Amygdala (tissue), 56 donors: Measurements from ENCODE around the gene MTARC2.

Experiments
- DNase-seq, 56 donors: peaks; one replicate each; lab custom pipeline; 2025; lab: John Stamatoyannopoulos, UW

The MTARC2 gene

DNA sequence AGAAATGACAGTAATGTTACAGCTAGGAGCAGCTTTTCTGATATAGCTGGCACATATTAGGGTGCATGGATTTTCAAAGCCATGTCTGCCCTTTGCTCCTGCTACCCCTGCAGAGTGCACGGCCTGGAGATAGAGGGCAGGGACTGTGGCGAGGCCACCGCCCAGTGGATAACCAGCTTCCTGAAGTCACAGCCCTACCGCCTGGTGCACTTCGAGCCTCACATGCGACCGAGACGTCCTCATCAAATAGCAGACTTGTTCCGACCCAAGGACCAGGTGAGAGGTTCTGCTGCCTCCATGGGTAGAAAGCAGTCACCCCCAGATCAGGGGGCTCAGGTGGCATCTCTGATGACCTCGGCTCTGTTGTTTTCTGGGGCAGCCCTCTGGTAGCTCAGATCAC lies 48.4 kb downstream of the MTARC2 start:
- no peak for DNase-seq

DNA sequence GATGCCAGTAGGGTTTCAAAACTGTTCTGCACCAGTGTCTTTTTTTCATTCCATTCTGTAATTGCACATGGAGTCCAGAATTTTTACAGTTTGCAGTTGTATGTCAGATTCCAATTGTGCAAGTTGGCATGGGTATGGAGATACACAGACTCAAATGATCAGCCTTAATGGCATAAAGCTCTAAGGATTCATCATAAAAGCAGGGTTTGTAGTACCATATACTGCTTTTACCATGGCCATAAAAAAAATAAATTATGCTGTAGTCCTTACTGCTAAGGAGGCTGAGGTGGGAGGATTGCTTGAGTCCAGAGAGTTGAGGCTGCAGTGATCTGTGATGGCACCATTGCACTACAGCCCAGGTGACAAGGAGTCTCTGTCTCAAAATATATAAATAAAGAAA lies 48.9 kb downstream of the MTARC2 start:
- no peak for DNase-seq

DNA sequence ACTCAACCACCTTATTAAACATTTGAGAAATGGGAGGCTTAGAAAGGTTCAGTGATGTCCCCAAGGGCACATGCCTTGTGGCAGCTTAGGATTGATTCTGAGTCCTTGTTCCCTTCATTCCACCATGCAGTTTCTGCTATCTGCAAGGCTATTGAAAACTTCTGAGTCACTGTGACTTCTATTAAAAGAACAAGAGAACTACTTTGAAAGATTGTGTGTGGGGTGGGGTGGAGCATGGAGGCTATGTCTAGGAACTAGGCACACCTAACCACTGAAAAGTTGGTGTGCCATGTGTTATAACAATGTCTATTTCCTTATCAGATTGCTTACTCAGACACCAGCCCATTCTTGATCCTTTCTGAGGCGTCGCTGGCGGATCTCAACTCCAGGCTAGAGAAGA lies 49.4 kb downstream of the MTARC2 start:
- no peak for DNase-seq

DNA sequence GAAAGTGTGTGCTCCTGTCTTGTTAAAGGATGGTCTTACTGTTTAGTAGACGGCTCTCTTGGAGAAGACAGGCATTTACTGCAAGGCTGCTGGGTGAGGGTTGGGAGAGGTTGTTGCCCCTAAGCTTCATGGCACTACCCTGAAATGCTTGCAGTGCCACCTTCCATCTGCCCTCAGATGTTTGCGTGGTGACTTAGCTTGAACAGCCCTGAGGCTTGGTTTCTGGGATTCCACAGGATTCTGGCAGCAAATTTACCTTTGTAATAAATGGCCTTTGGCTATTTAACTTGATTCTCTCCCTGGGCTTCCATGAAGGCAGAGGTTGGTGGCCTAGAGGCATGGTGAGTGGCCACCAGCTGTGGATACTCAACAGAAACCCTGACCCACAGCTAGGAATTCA lies 50.2 kb downstream of the MTARC2 start:
- no peak for DNase-seq

DNA sequence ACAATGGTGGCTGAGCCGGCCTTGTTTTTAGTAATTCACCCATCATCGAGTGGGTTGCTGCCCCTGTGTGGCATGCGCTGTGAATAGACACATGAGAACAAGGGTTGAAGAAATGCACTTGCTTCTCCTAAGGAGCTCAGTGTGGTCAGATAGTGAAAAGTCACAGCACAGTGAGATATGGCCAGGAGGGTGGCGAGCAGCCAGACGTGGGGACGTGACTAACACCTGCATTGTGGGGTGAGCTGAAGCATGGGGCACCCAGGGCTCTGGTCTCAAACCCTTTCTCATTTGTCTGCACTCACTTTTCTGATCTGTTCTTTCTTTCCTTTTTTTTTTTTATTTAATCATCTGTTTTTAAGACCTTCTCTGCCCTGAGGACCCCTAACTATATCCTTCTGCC lies 52.1 kb downstream of the MTARC2 start:
- no peak for DNase-seq

DNA sequence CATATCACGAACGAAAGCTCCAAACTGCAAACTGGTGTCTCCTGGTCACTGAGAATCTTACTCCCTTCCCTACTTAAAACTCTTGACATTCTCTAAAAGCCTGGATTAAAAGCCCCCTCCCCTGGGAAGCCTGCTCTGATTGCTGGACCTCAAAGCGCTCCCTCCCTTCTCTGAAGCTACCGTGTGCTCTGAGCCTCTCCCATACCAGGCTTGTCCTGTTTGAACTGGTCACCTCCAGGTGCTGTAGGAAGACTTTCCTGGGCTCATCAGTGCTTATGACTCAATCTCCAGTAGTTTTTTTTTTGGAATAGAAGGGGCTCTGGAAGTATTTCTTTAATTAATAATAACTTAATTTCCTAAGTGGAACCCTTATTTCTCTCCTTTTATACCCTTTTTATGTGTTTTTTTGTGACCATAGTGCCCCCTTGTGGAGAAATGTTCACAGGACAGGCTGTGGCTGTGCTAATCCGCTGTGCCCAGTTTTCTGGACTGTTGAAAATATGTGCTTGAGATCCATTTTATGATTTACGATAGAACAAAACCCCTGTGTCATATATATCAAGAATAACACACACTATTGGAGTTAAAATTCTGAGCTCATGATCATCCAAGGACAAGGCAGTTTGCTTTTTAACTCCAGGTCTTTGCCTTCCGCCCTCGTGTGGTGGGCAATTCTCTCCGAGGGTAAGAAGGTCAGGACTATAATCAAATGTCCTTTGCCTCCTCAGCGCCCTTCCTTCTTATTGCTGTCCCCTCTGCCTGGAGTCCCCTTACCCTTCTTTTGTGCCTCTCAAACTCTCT lies 55.5 kb downstream of the MTARC2 start:
- peak in 5 of 56 donors; percentile 7 to 67 (median 18) for DNase-seq

DNA sequence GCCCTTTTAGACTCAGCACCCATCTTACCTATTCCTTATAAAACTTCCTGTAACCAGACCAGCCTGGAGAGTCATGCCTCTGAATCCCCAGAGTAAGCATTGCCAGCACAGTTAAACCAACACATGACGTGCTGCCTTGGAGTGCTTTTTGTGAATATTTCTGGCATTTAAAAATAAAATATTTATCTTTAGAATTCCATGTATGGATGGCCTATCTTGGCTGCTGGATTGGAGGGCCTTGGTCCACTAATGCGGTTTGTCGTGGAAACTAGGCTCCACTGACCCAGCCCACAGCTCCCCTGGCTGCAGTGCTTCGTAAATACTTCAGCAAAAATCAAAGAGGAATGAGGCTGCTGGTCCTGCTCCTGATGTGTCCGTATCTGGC lies 56.1 kb downstream of the MTARC2 start:
- no peak for DNase-seq

DNA sequence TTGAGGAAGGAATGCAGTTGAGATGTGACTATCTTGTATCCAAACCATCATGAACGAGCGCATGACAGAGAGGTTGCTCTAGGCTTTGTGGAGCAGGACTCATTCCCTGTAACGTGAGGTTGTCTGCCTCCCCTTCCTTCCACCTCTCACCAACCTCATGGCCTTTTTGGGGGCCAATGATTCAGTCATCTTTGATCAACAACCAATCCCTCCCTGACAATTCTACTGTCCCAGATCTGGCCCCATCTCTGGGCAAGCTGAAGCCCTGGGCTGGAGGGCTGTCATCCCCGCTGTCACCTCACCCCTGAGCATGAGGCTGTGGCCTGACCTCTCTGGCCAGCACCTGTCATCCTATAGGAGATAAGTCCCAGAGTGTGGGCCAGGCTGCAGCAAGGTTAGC lies 58.3 kb downstream of the MTARC2 start:
- DNase-seq = no peak

DNA sequence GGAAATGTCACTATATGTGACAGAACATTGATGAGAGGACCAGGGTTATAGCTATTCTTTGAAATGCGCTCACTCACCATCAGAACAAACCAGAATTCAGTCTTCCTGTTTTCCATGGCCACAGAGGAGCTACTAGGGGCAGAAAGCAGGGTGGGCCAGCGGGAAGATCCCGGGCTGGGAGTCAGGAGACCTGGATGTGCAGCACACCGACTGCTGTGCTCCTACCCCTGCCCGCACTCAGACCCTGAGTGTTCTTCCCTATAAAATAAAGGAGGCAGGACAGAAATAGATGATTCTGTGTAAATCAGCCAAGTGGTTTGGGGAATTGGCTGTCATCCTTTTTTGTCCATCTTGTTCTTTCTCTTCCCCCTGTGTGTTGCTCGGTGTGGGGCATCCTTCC lies 59.6 kb downstream of the MTARC2 start:
- no peak for DNase-seq

DNA sequence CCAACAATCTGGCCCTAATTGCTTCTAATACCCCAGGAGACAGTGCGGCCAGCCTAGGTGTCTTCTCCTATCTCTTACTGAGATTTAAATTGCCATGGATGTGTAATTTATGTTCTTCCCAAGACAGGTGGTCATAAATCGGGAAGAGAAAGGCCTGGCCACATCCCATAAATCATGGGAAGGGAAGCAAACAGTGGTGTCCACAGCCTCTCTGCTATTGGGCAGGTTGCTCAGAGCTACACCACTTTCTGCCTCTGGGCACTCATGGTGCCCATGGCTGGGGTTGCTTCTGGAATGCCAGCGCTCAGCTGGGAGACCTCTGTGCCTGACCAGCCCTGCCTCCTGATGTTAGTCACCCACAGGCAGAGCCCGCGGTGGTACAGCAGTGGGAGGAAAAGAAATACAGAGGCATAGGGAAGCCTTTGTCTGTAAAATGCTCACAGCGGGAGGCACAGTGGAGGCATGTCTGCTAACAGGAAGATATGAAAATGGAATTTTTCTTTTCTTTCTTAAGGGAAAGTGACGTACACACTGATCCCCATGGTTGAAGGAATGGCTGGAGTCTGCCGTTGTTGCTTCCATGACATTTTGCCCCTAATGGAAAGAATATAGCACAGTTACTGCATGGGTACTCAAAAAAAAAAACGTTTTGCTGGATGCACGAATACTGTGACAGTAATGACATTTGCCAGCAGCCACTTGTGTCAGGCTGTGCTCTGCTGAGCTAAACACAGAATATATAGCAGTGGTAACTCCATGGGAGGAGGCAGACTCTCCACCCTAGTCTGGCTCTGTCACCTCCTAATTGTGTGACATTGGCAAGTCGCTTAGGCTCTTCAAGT lies 60.4 kb downstream of the MTARC2 start:
- no peak for DNase-seq

DNA sequence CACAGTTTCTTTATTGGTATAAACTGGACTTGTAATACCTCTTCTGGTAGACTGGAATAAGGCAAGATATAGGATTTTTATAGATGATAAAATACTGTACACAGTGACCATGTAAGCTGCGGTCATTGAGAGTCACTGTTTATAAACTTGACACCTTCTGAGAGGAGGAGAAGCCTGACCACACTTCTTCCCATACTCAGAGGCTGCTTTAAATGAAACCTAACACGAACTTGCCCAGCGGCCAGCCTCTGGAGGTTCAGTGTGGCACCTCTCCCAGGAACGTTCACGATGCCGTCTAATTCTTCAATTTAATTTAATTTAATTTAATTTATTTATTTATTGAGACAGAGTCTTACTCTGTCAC lies 61.0 kb downstream of the MTARC2 start:
- DNase-seq = no peak

DNA sequence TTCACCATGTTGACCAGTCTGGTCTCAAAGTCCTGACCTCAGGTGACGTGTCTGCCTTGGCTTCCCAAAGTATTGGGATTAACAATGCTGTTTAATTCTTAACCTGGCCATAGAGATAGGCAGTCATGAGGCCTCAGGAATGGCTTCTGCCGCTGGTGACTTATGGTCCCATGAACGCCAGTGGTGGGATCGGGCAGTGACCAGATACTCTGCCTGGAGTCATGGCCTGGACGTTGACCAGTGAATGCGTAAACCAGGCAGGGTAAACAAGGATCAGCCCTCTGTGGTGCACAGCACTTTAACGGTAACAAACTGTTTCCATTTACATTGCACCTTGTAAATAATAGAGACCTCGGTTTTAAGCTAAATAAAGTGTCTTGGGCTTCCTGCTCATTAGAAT lies 61.6 kb downstream of the MTARC2 start:
- DNase-seq = no peak

DNA sequence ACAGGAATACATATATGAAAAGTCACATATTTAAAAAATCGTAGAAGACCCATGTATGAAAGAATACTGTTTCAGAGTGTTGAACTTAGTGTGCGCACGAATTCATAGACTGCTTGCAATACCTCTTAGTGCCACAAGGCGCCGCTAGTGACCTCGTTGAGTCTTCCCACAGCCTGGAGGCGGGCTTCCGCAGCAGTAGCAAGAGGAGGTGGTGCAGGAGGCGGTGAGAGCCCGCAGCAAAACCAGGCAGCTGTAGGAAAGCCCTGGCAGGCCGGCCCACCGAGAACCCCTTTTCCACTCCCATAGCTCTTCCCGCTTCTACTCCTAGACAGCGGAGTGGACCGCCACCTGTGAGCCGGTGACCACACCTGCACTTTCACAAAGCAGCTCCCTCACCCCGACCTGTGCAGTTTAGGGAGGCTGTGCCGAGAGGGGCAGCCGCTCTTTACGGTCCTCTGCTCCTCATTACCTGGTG lies 62.1 kb downstream of the MTARC2 start:
- peak in 11 of 56 donors; percentile 5 to 40 (median 14) for DNase-seq

DNA sequence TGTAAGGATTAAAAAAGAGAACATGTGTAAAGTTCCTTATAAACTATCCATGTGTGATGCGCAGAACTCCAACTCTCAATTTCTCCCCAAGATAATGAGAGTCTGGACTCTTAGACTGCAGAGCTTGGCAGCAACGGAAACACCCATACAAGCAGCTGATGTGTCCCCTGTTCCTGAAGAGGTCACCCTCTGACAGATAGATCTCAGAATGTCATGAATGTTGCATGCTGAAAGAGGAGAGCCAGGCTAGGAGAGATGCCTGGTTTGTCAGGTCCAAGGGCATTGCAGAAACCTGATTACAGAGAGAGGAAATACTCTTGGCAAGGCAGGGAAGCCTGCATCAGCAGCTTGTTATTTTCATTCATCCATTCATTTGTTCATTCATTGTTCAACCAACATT lies 62.8 kb downstream of the MTARC2 start:
- no peak for DNase-seq

DNA sequence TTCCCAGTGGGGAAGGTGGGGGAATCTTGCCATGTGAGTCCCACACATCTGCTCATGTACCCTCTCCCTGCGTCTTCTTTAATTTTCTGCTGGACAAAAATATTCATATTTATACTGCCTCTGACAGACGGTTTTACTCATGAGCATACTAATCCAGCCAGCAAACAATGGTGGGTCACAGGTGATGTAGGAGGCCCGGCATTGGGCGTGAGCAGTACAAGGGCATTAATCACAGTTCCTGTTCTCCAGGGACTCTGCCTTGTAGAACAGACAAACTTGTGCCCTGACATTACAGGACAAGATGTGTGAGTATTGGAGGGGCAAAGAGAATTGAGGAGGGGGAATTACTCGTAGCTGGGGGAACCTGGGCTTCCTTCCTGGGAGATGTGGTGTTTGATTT lies 63.6 kb downstream of the MTARC2 start:
- no peak for DNase-seq

DNA sequence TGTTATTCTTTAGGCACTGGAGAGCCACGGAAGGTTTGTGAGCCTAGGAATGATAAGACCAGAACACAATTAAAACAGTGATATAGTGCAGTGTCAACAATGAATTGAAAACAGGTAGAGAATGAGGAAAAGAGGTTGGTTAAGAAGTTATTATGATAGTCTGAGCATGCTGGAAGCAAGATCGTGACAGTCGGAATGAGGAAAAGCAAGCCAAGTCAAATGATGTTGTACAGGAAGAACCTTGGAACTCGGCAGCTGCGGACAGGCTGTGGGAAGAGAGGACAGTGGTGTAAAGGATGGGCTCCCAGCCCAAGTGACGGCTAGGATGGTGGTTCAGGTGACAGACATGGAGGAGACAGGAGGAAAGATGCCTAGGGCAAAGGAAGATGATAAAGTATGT lies 64.2 kb downstream of the MTARC2 start:
- DNase-seq = no peak

DNA sequence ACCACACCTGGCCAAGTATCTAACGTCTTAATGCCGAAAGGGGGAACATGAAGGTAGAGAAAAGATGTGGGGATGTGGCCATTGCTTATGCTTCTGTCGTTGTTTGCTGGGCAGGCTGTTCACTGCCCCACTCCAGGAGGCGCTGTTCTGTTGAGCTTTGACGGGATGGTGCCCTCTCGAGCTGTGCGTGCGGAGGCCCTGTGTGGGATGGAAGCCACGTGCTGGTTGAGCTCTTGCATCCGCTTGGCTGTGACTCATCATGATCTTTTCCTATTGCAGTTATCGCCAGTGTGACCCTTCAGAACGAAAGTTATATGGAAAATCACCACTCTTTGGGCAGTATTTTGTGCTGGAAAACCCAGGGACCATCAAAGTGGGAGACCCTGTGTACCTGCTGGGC lies 64.9 kb downstream of the MTARC2 start:
- no peak for DNase-seq

DNA sequence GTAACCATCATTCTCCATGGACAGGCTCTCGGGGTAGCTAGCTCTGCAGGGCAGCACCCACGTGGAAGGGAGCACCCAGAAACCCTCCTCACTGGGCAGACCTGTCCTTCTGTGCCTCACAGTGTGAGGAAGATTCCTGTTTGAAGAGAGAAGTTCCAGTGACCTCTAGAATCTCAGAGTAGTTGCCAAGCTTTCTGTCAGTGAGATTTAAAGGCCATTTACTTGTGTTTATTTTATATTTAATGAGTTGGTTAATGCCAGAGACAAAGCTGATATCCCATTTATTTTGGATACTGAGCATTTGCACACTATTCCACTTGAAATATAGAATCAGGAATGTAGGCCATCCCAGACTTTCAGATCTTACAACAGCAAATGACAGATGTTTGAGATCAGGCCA lies 67.3 kb downstream of the MTARC2 start:
- no peak for DNase-seq

DNA sequence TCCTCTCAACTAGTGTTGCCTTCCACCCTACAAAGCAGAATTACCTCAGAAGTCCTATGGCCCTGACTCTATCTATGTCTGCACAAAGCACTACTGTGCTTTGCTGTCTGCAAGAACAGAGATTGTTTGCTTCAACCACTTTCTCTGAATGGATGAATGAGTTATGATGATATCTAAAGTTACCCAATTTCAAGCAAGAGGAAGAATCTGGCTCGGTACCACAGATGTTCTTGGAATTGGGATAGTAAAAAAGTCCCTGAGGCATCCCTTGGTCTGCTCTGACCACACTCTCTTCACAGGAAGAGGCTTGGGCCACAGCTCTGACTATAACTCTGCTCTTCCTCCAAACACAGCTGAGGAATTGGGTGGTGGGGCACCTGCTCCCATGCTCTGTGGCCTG lies 69.8 kb downstream of the MTARC2 start:
- DNase-seq = no peak

DNA sequence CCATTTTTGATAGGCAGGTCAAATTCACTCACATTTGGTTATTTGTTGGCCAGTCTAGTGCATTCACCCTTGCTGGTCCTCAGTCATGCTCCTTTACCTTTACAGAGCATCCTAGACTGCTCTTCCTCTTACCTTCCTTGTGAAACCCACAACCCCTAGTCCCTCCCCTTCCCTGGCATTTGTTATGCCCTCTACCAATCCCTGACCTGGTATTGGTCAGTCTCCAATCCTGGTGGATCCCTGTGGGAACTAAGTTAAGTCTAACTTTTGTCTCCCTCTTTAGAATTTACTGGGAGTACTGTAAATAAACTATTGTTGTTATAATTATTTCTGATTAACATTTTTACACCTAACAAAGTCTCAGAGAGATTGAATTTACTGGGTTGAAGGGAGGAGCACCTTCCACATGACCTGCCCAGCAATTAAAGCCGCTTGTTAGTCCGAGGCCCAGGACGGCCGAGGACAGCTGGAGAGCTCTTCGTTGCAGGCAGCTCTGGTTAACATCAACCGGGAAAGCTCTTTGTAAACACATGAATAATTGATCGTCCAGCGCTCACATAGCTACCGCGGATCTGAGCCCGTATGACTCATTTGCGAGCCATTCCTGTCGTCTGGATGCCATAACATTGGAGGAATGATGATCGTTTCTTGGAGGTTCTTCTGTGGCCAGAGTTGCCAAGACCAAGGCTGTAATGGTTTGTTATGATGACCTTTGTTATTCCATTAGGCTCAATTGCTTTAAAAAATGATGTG lies 70.5 kb downstream of the MTARC2 start:
- DNase-seq = no peak

DNA sequence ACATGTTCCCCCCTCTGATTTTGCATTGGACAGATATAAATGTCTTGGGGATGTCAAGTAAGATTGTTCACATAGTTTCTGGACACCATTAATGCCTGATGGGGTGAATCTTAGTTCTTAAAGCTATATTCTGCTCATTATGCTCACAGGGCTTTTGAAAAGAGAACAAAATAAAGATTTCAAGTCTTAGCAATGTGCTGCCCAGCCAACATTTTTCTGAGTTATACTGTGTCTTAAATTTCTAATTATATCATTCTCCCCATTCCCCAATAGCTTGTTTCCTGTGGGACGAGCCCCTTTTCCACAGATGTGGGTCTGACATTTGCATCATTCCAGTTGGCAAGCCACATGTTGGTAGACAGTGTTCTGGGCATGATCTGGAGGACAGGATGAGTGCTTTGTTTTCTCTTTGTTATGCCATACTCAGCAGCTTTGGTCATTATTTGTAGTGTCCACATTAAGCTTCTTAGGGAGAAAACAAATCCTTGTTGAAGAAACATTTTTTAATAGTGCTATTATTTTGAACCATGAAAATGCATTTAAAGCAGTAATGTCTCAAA lies 71.4 kb downstream of the MTARC2 start:
- no peak for DNase-seq
